Ishikawa (cell line): ENCODE measurements around the gene DPPA4.

Experiments
- MAX ChIP-seq: IDR thresholded peaks from 2 replicates; pipeline ENCODE4 v1.6.1; 2012
- RAD21 ChIP-seq: IDR thresholded peaks from 2 replicates; pipeline ENCODE4 v1.6.1; 2012; ENCODE audit warnings: low read depth
- TF ChIP-seq, protein P1 (sequence below): IDR thresholded peaks from 2 replicates; pipeline ENCODE4 v1.6.1; 2012; ENCODE audit warnings: low read depth, mild to moderate bottlenecking

DNA sequence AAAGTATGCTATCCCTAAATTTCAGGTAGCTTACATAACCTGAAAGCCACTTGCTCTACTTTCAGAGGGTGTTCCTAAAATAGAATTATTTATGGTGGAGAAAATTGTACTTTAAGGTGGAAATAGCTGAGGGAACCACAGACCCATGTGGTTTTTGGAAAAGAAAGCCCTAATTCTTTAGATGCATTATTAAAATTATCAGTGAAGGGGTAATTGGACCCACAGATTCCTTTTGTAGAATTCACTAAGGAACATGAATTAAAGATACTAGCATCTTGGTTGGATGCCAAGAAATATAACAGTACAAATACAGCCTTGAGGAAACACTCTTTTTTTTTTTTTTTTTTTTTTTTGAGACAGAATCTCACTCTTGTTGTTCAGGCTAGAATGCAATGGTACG lies 58.8 kb downstream of the DPPA4 start:
- TF ChIP-seq MAX (no peak), RAD21 (no peak)
- TF ChIP-seq, protein P1, sequence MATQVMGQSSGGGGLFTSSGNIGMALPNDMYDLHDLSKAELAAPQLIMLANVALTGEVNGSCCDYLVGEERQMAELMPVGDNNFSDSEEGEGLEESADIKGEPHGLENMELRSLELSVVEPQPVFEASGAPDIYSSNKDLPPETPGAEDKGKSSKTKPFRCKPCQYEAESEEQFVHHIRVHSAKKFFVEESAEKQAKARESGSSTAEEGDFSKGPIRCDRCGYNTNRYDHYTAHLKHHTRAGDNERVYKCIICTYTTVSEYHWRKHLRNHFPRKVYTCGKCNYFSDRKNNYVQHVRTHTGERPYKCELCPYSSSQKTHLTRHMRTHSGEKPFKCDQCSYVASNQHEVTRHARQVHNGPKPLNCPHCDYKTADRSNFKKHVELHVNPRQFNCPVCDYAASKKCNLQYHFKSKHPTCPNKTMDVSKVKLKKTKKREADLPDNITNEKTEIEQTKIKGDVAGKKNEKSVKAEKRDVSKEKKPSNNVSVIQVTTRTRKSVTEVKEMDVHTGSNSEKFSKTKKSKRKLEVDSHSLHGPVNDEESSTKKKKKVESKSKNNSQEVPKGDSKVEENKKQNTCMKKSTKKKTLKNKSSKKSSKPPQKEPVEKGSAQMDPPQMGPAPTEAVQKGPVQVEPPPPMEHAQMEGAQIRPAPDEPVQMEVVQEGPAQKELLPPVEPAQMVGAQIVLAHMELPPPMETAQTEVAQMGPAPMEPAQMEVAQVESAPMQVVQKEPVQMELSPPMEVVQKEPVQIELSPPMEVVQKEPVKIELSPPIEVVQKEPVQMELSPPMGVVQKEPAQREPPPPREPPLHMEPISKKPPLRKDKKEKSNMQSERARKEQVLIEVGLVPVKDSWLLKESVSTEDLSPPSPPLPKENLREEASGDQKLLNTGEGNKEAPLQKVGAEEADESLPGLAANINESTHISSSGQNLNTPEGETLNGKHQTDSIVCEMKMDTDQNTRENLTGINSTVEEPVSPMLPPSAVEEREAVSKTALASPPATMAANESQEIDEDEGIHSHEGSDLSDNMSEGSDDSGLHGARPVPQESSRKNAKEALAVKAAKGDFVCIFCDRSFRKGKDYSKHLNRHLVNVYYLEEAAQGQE, result no peak
